Endometrium (tissue), 2 donors: ENCODE results near the gene RAPGEF2.
"Not testable (repeated sequence)": the region's sequence is repeated elsewhere in the genome, so short reads cannot be mapped to it uniquely, and the experiment has no call there.

Source experiments
- FAIRE-seq: peaks from 2 replicates; lab custom pipeline; 2012; peaks lifted over from hg19 to GRCh38; lab: Jason Lieb, UNC
- donor health status: control.
- donor health status: control.

The RAPGEF2 gene

DNA sequence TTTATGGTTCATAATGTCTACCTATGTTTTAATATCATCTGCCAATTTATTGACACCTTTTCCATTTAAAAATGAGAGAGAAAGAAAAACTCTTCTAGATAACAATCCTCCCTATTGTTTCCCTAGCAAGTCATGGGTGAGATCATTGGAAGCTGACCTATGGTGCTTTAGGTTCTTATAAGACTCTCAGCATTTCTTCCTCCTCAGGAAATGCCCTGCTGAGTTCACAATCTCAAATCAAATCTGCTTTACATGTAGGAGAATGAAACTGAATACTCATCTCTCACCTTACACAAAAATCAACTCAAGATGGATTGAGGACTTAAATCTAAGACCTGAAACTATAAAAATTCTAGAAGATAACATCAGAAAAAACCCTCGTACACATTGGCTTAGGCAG lies 267.4 kb downstream of the RAPGEF2 start:
- FAIRE-seq, result no peak

DNA sequence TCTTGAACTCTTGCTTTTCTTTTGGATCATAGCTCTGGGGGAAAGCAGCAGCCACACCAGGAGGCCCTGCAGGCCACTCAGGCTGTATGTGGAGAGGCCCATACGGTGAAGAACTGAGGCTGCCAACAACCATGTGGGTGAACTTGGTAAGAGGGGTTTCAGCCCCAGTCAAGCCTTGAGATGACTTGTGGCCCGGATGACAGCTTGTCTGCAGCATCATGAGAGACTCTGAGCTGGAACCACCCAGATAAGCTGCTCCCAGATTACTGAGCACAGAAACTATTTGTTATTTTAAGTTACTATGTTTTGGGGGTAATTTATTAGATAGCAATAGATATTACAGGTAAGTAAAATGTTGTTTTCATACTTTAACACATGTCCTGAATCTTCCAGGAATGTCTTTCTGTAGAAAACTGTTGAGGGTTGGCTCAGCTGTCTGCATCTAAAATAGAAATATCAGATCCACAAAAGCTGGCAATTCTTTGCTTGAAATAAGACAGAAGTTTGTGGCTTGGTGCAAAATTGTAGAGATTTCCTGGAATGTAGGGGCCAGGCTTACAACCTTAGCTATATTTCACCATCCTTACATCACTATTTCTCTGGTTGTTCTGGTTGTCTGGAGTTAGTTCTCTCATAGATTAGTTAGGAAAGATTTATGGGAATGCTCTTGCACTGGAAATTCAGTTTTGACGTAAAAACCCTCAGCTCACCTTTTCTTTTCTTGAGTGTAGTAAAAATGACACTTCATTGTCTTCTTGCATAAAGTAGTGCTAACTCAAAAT lies 272.1 kb downstream of the RAPGEF2 start:
- FAIRE-seq, result no peak

GRCh38 chr4:159376289-159376688 lies 273.4 kb downstream of the RAPGEF2 start:
- FAIRE-seq, result no peak

- FAIRE-seq, result no peak
Observed at GRCh38 chr4:159378056-159378616, 275.3 kb downstream of the RAPGEF2 start.

GRCh38 chr4:159379064-159379463 lies 276.2 kb downstream of the RAPGEF2 start:
- FAIRE-seq, result not testable (repeated sequence)

GRCh38 chr4:159379836-159380235 lies 277.0 kb downstream of the RAPGEF2 start:
- no peak for FAIRE-seq

- no peak for FAIRE-seq
Observed at GRCh38 chr4:159382856-159383561, 280.1 kb downstream of the RAPGEF2 start.

DNA sequence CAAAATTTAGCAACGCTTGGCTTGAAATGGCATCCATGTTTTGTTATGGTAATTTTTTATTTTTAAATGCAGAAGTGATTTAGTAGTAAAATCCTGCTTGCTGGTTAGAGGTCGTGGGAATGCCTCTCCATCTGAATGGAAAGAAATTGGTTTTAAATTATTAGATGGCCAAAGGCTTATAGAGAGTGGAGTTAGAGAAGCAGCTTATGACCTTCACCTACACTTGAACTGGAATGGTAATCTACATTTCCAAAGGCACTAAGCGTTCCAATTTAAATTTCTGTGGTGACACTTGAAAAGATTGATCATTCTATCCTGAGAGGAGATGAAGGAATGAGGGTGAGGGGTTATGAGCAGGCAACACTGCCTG lies 280.7 kb downstream of the RAPGEF2 start:
- FAIRE-seq, result no peak

DNA sequence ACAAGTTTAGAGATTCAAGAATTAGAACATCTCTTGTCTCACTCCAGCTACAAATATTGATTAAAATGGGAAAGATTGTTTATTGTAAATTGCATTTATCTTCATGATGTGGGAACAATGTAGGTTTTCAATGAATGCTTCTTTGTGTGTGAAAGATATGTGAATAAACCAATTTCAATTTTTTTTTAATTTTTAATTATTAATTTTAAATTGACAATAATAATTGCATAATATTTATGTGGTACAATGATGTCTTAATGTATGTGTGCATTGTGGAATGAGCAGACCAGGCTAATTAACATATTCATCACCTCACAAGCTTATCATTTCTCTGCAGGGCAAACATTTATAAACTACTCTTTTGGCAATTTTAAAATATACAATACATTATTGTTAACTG lies 281.1 kb downstream of the RAPGEF2 start:
- FAIRE-seq, result no peak

- FAIRE-seq, result no peak
Observed at GRCh38 chr4:159384632-159385031, 281.8 kb downstream of the RAPGEF2 start.

GRCh38 chr4:159386620-159387019 lies 283.7 kb downstream of the RAPGEF2 start:
- no peak for FAIRE-seq

DNA sequence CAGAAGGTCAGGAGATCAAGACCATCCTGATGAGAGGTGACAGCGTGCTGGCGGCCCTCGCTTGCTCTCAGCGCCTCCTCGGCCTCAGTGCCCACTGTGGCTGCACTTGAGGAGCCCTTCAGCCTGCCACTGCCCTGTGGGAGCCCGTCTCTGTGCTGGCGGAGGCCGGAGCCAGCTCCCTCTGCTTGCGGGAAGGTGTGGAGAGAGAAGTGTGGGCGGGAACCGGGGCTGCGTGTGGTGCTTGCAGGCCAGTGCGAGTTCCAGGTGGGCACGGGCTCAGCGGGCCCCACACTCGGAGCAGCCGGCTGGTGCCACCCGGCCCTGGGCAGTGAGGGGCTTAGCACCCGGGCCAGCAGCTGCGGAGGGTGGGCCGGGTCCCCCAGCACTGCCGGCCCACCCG lies 286.9 kb downstream of the RAPGEF2 start:
- FAIRE-seq, result no peak

GRCh38 chr4:159390648-159391047 lies 287.8 kb downstream of the RAPGEF2 start:
- no peak for FAIRE-seq

DNA sequence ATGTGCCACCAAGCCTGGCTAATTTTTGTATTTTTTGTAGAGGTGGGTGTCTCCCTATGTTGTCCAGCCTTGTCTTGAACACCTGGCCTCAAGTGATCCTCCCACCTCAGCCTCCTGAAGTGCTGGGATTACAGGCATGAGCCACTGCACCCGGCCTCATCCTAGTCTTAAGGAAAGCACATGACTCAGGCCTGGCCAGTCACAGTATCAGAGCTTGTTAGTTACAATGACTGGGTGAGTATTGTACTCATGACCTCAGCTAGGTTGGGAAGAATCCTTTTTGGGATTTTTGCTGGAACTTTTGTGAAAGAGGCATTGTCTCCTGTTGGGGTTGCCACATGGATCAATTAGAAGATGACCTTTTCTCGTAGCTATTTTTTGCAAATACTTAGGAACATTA lies 292.8 kb downstream of the RAPGEF2 start:
- FAIRE-seq, result no peak

DNA sequence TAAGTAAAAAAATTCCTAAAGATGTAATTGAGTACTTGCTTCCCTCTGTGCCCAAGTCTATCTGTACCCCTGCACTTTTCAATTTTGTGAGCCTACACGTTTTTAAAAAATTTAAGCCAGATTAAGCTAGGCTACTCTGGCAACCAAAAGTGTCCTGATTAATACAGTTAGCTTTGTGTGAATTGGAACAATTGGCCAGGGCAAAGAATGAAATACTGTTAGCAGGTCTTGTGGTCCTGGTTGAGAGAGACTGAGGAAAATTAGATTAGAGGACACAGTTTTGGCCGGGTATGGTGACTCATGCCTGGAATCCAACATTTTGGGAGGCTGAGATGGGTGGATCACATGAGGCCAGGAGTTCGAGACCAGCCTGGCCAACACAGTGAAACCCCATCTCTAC lies 293.3 kb downstream of the RAPGEF2 start:
- FAIRE-seq, result no peak

DNA sequence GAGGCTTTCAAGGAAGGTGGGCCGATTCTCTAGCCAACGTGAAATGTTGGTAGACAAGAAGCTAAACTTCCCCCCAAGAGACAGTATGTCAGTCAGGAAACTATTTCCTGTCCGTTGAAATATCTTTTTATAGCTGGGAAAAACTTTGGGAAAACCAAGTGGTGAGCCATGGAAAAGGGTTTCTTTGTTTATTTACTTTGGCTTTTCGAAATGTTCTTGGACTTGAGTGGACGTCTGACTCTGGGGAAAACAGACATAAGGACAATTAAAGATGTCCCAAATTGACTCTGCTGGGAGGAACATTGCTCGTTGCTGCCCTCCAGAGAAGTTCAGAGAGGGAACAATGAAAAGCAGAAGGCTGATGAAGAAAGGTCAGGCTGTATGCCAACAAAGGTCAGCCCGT lies 295.4 kb downstream of the RAPGEF2 start:
- no peak for FAIRE-seq

- FAIRE-seq, result no peak
Observed at GRCh38 chr4:159400558-159401225, 297.8 kb downstream of the RAPGEF2 start.

- no peak for FAIRE-seq
Observed at GRCh38 chr4:159401226-159401712, 298.4 kb downstream of the RAPGEF2 start.

GRCh38 chr4:159401791-159402380 lies 299.0 kb downstream of the RAPGEF2 start:
- no peak for FAIRE-seq
